Measurements from ENCODE around the gene HSD3B7.

DNA sequence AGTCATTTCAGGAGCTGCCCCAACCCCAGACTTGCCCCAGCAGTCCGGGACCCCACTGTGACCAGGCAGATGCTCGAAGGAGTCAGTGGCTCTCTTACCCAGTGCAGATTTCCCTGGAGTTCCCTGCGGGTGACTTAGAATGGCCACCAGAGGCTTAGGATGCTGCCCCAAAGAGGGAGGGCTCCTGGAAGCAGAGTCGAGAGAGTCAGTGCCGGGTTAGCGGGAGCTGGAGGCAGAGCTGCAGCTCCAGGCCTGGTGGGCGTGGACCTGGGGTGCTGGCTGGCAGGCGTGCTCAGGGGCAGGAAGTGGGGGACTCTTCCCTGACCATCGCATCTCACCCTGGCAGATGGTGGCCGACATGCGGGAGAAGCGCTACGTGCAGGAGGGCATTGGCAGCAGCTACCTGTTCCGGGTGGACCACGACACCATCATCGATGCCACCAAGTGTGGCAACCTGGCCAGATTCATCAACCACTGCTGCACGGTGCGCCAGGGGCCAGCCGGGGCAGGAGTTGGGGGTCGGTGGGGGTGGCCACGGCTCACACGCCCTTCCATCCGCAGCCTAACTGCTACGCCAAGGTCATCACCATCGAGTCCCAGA, 1.6 kb upstream of the HSD3B7 start:
- TF ChIP-seq, protein P1, sequence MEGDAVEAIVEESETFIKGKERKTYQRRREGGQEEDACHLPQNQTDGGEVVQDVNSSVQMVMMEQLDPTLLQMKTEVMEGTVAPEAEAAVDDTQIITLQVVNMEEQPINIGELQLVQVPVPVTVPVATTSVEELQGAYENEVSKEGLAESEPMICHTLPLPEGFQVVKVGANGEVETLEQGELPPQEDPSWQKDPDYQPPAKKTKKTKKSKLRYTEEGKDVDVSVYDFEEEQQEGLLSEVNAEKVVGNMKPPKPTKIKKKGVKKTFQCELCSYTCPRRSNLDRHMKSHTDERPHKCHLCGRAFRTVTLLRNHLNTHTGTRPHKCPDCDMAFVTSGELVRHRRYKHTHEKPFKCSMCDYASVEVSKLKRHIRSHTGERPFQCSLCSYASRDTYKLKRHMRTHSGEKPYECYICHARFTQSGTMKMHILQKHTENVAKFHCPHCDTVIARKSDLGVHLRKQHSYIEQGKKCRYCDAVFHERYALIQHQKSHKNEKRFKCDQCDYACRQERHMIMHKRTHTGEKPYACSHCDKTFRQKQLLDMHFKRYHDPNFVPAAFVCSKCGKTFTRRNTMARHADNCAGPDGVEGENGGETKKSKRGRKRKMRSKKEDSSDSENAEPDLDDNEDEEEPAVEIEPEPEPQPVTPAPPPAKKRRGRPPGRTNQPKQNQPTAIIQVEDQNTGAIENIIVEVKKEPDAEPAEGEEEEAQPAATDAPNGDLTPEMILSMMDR (IDR thresholded peaks at IDR 0.05) = no peak
- TF ChIP-seq POLR2AphosphoS5 (IDR thresholded peaks at IDR 0.05) (no peak), POLR2A (IDR thresholded peaks at IDR 0.05) (no peak)

Measured in prostate gland (tissue), 2 donors.